T-helper 1 cell treated with Interleukin-12 subunit alpha and Interleukin-12 subunit beta and Interleukin-4 antibody, amounts not matched to agents 30 ng/mL and 1 ng/mL, for 36 hours (primary cell): ENCODE results near the gene TEX13D. TPM values are rescaled to one million over a fixed set of nuclear protein-coding genes. Genes with fewer than 3 reads are reported as not detected.
"Not testable (repeated sequence)": the region's sequence is repeated elsewhere in the genome, so short reads cannot be mapped to it uniquely, and the experiment has no call there.

Experiments used
- intact Hi-C: fragments of 100-400 bp; cut with micrococcal nuclease; formaldehyde crosslinking; loops from one replicate; pipeline ENCODE4 v1.15.1; 2024
- total RNA-seq: library from RNA; stranded (reverse); gene quantifications from 2 replicates; pipeline ENCODE4 v1.2.3, GENCODE V29; 2022

Gene TEX13D
- total RNA-seq: not detected in 2 replicates

DNA sequence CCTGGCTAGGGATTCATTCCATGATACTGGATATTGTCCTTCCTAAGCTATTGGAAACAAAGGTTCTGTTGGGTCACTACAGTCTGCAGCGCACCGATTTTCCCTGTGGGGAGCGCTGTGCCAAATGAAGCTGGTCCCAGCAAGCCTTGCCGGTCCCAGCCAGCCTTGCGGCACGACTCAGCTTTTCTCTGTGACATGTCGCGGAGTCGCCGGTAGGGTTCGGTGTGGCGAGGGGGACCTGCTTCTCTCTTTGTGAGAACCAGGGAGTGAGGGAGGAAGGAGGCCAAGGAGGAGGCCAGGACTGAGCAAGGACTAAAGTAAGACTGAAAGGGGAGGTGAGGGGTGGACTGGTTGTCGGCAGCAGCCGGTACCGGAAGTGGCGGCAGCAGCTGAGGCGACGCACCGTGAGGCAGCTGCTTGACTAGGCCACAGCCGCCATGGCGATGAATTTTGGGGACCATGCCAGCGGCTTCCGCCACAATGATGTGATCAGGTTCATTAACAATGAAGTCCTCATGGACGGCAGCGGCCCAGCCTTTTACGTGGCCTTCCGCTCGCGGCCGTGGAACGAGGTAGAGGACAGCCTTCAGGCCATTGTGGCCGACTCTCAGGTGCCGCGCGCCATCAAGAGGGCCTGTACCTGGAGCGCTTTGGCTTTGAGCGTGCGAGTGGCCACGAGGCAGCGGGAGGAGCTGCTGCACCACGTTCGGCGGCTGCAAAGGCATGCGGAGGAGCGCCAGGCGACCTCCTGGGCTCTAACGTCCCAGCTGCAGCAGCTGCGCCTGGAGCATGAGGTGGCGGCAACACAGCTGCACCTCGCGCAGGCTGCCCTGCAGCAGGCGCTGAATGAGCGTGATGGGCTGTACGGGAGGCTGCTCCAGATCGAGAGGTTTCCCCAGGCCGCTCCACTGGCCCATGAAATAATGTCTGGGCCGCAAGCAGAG is at the start of gene TEX13D:
Gene TEX13D, plus strand, starts transcription at position 180 of the 944 bp plus-strand sequence. Its CDS starts 258 bp downstream, at position 438.
- intact Hi-C loops: no loop called here

DNA sequence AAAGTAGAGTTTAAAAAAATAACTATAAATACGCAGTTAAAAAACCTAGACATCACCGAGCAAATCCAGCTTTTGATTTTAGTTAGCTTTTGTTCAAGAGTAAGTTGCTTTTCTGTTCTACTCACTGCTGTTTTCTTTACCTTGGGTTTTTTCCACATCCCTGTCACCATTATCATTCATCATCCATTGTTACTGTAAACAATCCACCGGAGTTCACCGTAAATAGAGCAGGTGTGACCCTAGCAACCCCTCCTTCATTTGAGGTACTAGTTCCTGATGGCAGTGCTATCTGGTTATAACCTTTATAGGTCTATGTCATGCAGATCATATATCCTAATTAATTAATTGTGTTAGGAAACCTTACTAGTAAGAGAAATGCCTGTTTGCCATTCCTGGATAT is 43.0 kb upstream of the TEX13D start:
- intact Hi-C loops: no loop called here

DNA sequence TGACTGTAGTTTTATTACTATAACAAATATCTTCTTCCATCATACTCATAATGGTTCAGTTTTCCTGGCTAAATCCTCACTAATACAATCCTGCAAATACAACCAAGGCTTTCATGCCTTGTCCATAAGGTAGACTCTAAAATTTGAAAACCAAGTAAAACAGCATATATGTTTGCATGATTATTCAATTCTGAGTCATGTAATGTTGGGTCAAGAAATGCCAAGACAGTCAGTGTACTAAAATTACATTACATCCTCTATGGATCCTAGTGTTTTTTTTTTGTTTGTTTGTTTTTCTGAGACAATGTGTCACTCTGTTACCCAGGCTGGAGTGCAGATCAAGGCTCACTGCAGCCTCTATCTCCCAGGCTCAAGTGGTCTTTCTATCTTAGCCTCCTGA is 38.6 kb upstream of the TEX13D start:
- intact Hi-C loops: no loop called here

DNA sequence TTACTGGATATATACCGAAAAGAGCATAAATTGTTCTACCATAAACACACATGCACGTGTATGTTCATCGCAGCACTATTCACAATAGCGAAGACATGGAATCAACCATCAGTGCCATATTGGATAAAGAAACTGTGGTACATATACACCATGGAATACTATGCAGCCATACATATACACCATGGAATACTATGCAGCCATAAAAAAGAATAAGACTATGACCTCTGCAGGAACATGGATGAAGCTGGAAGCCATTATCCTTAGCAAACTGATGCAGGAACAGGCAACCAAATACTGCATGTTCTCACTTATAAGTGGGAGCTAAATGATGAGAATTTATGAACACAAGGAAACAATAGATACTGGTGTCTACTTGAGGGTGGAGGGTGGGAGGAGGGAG is 33.1 kb upstream of the TEX13D start:
- intact Hi-C loops: not testable (repeated sequence)

DNA sequence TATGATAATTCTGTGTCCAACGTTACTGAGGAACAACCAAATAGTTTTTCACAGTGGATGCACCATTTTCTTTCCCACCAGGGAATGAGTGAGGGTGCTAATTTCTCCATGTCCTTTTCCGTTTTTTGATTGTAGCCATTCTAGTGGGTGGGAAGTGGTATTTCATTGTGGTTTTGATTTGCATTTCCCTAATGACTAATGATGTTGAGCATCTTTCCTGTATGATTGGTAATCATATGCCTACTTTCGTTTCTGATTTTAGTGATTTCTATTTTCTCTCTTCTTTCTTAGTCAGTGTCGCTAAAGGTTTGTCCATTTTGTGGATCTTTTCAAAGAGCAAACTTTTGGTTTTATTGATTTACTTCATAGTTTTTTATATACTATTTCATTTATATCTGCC is 32.1 kb upstream of the TEX13D start:
- intact Hi-C loops: loop anchor here (2.0 to 5.0 kb wide), 2 partner anchors 47 to 60 kb away; partner anchors contain the start of gene SH2D1A

DNA sequence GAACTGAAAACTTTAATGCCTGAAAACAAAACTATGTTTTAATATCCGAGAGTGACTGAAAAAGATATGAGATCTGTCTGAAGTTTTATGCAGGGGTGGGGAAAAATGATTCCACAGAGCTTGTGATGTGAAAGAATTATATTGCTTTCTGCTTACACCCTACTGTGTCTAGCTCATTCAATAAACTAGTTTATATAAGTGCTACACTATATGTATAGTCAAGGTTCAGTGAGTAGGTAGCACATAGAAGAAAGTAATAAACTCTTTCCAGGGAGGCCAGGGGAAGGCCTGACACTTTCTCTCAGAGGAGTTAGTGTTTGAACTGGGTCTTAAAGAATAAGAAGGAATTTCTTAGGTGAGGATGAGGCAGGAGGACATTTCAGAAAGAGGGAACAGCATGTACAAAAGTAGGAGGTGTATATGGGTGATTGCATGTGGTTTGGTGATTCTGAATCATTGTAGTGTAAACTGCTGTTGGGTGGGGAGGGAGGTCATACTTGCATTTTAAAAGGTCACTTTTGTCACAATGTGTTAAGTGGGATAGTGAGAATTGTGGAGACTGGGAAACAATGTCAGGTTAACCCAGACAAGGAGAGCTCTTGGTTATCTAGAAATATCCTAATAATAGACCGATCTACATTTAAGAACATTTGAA is 25.1 kb upstream of the TEX13D start:
- intact Hi-C loops: no loop called here

DNA sequence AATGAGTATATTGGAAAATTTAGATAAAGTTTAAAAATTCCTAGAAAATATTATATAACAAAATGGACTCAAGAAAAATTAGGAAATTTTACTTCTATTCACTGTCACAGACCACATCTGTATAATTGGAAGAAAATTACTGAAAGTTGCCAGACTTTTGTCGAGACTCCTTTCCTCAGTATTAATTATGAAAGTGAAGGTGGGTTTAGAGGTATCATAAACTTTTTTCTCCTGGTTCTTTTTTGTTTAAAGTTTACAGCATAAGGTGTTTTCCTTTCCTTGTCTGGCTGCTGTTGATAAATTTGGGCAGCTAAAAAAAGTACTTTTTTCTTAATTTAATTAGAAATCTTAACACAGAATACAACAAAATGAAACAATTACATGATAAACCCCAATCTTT is 6.7 kb upstream of the TEX13D start:
- intact Hi-C loops: loop anchor here (2.0 kb wide), 1 partner anchor 17 kb away; no protein-coding TSS in a partner anchor

DNA sequence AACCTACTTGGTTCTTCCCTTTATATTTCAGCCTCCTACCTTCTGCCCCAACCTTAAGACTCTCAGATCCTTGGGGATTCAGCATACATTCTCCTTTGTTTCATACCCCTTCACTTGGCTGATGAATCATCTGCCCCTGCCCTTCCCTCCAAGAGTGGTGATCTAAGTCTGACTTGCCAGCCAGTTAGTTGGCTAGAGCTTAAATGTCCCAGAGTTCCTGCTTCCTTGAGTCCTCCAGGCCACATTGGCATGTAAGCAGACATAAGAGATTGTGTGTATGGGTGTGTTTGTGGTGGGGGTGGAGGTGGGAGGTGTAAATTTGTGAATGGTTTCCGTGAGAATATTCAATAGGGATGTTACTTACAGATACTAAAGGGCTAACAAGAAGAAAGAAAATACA is 3.7 kb upstream of the TEX13D start:
- intact Hi-C loops: no loop called here

DNA sequence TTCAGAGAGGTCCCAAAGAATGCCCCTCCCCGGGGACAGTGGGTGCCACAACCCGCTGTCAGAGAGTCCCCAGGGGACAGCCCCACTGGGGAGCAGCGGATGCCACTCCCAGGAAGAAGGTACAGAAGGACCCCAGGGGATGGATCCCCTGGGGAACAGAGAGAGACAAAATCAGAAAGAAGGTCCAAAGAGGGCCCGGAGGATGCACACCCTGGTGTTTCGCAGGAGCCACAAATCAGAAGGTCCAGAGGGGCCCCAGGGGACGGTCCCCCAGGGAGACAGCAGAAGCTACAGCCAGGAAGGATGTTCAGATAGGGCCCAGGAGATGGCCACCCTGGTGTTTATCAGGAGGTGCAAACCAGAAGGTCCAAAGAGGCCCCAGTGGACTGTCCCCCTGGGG is 1.4 kb downstream of the TEX13D start:
- intact Hi-C loops: no loop called here

DNA sequence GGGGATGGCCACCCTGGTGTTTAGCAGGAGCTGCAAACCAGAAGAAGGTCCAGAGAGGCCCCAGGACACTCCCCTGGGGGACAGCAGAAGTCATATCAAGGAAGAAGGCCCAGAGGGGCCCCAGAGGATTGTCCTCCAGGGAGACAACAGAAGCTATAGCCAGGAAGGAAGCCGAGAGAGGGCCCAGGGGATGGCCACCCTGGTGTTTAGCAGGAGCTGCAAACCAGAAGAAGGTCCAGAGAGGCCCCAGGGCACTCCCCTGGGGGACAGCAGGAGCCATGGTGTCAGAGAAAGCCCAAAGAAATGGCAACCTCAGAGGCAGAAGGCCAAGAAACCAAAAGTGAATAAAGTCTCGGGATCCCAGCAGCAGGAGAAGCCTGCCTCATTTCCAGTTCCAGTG is 2.1 kb downstream of the TEX13D start:
- intact Hi-C loops: not testable (repeated sequence)

DNA sequence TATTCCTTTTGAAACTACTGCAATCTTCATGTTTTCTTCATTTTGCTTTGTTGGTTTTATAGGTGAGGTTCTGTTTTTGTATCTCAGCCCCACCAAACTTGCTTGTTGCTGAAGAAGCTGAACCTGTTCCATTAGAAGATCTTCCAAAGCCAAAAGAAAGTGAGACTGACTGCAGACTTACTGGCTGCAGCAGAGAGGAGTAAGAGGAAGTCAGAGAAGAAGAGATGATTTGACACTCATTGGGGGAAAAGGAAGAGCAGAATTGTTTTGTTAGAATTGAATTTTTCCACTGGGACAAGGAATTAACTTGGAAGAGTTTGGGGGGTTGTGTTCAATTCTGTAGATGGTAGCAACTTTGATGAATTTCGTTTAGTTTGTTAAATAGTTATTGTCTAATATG is 3.1 kb downstream of the TEX13D start:
- intact Hi-C loops: no loop called here

DNA sequence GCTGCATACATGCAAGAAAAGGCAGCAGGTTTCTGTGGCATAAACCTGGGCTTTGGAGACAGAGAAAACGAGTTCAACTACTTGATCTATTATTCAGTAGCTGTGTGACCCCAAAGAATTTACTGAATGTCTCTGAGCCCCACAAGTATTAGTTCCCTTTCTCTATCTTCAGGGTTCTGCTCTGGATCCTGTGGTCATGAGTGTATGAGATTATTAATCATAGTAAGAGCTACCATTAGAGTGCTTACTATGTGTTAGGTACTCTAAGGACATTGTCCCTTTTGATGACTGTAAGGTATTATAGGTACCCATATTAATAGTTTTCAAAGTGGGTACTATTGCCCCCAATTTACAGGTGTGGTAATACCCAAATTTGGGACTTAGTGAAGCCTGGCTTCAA is 5.5 kb downstream of the TEX13D start:
- intact Hi-C loops: no loop called here

DNA sequence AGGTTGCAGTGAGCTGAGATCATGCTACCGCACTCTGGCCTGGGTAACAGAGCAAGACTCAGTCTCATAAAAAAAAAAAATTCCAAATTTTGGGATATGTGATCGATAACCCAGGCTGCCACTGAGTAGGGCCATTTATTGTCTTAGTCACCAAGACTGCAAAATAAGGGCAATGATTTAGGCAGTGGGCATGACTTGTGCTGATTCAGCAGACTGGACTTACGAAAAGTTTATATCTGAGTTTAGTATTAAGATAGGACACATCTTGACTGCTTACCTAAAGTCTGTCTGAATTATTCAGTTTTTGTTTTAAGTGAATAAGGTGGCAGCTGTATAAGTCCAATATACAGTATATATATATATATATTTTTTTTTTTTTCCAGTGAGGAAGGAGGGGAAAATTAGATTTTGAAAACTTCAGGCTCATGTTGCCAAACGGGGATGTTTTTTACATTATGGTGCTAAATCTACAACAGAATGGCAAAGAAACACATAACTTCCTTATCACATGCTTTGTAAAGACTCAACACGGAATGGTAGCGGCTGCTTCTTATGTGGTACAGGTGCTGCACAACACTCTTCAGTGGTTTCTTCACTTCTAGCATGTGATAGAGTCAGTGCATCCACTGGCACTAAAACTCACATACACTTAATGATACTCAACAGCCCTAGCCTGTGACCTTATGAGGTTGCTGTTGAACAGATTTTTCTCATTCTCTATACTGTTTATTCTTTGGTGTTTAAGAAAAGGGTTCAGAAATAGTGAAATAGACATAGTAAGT is 6.5 kb downstream of the TEX13D start:
- intact Hi-C loops: loop anchor here (1.0 kb wide), 1 partner anchor 8 kb away; no protein-coding TSS in a partner anchor

DNA sequence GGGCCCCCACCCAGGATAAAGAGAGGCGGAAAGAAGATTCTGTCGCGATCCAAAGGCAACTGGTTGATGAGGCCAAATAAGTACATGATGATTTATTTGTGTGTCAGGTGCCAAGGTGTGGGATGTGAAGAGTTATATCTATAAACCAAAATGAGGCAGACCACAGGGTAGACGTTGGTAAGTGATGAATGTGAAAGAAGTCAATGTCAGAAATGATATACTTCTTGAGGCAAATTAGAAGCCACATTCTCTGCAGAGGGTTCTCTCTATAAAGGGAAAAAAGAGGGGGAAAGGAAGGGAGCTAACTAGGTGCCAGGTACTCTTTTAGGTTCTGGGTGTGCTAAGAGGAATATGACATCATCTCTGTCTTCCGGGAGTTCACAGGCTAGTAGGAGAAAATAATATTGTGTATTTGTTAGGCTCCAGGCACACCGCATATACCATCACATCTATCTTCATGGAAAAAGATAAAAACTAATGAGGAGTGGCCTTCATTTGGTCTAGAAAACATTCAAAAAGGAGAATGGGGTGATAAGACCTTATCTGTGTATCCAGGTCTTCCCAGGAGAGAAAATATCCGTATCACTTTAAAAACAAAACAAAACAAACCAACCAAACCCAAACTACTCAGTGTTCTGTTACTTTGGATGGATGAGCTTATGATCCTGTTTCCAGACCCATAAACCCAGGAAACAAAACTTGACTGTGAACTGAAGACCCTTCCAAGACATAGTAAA is 9.1 kb downstream of the TEX13D start:
- intact Hi-C loops: loop anchor here (2.0 to 5.0 kb wide), 4 partner anchors 17 to 479 kb away; partner anchors contain the start of gene XIAP

DNA sequence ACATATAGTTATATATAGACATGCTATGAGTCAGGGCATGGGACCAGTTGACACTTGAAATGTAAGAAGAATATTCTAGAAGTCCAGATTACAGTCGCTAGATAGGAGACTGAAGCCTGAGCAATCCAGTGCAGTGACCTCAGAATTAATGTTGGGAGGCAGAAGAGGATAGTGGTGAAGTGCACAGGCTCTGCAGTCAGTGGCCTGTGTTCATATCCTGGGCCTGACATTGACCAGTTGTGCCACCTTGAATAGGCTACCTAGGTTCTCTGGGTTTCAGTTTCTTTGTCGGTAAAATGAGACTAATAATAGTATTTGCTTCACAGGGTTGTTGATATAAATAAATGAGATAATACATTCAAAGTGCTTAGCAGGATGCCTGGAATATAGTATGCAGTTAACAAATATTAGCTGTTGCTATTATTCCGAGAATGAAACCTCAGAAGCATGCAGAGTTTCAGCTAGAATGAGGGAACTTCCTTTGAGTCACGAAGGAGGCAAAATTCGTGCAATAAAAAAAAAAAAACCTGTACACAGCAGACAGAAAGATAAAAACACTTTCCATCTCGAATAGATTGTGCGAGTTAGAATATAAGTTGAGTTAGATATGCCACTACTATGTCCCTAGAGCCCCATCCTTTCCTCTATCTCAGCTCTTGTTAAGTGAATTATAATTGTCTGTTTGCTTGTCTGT is 9.9 kb downstream of the TEX13D start:
- intact Hi-C loops: loop anchor here (2.0 to 5.0 kb wide), 4 partner anchors 16 to 480 kb away; partner anchors contain the start of gene XIAP

DNA sequence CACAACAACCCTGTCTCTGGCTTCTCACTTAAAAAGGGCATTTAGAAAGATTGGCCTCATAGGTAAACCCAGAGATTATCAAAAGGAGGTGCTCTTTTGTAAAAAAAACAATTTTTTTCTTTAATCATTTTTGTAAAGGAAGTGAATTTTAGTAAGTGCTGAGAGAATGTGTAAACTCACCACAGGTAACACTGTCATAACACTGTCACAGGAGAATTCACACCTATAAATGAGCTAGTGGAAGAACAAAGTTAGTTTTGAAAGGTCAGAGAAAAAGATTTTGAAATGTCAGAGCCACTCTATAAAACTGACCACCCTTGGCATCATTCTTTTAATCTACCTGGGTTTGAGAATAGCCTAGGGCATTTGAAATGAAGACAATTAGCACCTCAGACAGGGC is 10.6 kb downstream of the TEX13D start:
- intact Hi-C loops: loop anchor here (2.0 to 5.0 kb wide), 4 partner anchors 16 to 481 kb away; partner anchors contain the start of gene XIAP

DNA sequence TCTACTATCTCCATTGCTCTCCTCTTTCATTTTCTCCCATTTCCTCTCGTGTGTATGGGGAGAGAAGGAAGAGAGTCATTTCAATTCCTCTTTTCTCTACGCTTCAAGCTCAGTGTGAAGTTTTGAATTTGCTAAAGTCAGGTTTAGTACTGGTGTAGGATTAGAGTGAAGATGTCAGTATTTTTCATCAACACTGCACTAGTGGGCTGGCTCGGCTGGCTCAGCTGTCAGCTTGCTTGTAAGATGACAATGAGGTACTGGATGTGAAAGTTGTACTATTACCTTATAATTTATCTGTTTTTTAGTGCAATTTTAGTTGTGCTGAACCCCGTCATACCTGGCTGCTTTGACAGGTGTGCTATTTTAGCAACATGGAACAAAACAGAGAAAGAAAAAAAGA is 11.8 kb downstream of the TEX13D start:
- intact Hi-C loops: loop anchor here (5.0 kb wide), 2 partner anchors 257 to 482 kb away; partner anchors contain the start of gene XIAP

DNA sequence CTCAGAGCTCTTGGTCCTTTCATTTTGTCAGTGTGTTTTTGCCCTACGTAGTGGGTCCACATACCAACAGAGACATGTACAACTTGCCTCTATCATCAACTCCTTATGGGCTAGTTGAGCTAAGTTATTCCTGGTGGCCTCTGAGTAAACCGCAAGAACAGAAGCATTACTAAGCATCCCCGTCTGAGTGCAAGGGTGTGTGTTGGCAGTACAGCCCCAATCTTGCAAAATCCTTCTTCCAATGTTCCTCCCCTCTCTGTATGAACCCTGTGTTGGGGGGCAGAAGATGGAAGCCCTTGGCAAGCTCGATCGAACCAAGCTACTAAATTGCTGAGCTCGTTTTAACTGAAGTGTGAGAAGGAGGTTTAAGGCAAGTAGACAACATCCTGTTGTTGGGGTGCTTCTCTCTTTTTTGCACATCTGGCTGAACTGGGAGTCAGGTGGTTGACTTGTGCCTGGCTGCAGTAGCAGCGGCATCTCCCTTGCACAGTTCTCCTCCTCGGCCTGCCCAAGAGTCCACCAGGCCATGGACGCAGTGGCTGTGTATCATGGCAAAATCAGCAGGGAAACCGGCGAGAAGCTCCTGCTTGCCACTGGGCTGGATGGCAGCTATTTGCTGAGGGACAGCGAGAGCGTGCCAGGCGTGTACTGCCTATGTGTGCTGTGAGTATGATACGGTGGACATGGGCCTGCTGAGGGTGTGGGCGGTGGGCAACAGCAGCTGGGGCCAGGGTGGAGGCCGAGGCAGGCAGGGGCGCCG is 13.8 kb downstream of the TEX13D start, which contains the start of gene SH2D1A:
Gene SH2D1A, plus strand, starts transcription at position 447 of the 760 bp plus-strand sequence. Its CDS starts 80 bp downstream, at position 527.
- intact Hi-C loops: loop anchor here (1.0 to 5.0 kb wide), 6 partner anchors 13 to 391 kb away; no protein-coding TSS in a partner anchor

DNA sequence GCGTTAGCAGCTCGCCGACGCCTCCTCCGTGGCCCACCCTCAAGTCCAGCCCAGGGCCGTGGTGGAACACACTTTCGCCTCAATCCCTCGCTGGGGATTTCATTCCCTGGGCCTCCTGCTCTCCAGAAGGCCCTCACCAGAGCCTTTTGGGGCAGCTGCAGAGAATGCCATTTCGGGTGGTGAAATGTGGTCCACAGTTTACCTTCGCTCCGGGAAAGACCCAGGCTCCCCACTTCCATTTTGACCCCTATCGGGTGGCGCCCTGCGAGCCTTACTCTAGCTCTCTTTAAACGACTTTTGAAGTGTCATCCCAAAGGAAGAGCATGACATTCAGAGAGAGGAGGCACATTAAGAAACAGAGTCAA is 14.4 kb downstream of the TEX13D start:
- intact Hi-C loops: loop anchor here (1.0 to 5.0 kb wide), 8 partner anchors 8 to 390 kb away; no protein-coding TSS in a partner anchor
